Superior temporal gyrus (tissue), 1 donor: ENCODE results near the gene SGSH.
"Not testable (repeated sequence)": the region's sequence is repeated elsewhere in the genome, so short reads cannot be mapped to it uniquely, and the experiment has no call there.

Experiments used
- DNase-seq: peaks from one replicate; pipeline ENCODE4 v3.0.0-alpha.2; 2016; ENCODE audit errors: extremely low spot score

Gene SGSH

GRCh38 chr17:80253631-80254395 lies 33.7 kb upstream of the SGSH start:
- no peak for DNase-seq

GRCh38 chr17:80252871-80253270 lies 32.7 kb upstream of the SGSH start:
- DNase-seq, result no peak

GRCh38 chr17:80251966-80252365 lies 31.8 kb upstream of the SGSH start:
- DNase-seq, result no peak

GRCh38 chr17:80248894-80249710 lies 29.0 kb upstream of the SGSH start:
- no peak for DNase-seq

- DNase-seq, result no peak
These were observed 28.1 kb upstream of the SGSH start for GRCh38 chr17:80248001-80248893.

- no peak for DNase-seq
These were observed 27.4 kb upstream of the SGSH start for GRCh38 chr17:80247561-80247960.

- no peak for DNase-seq
These were observed 26.6 kb upstream of the SGSH start for GRCh38 chr17:80246726-80247125.

- no peak for DNase-seq
These were observed 26.1 kb upstream of the SGSH start for GRCh38 chr17:80246266-80246681.

GRCh38 chr17:80245566-80246265 lies 25.6 kb upstream of the SGSH start:
- no peak for DNase-seq

GRCh38 chr17:80244871-80245509 lies 24.9 kb upstream of the SGSH start:
- no peak for DNase-seq

- not testable (repeated sequence) for DNase-seq
These were observed 24.3 kb upstream of the SGSH start for GRCh38 chr17:80244448-80244847.

- DNase-seq, result no peak
These were observed 23.6 kb upstream of the SGSH start for GRCh38 chr17:80243526-80244433.

GRCh38 chr17:80242505-80242904 lies 22.4 kb upstream of the SGSH start:
- DNase-seq, result no peak

GRCh38 chr17:80237386-80237785 lies 17.3 kb upstream of the SGSH start:
- DNase-seq, result no peak

- DNase-seq, result no peak
These were observed 16.8 kb upstream of the SGSH start for GRCh38 chr17:80236911-80237310.

- DNase-seq, result no peak
These were observed 13.1 kb upstream of the SGSH start for GRCh38 chr17:80233202-80233601.

- DNase-seq, result no peak
These were observed 12.3 kb upstream of the SGSH start for GRCh38 chr17:80232438-80232837.

- no peak for DNase-seq
These were observed 8.9 kb upstream of the SGSH start for GRCh38 chr17:80229011-80229410.

GRCh38 chr17:80228477-80228876 lies 8.3 kb upstream of the SGSH start:
- DNase-seq, result no peak

- no peak for DNase-seq
These were observed 7.5 kb upstream of the SGSH start for GRCh38 chr17:80227666-80228065.
